WTC11 (cell line): Measurements from ENCODE around the gene RAD21L1.

Experiments
- ATF2 ChIP-seq: sonication (generic); formaldehyde crosslinking; IDR thresholded peaks from 2 replicates; pipeline ENCODE4 v1.8.1; 2022; ENCODE audit warnings: low read depth, missing genetic modification reagents, borderline replicate concordance
- CTCF ChIP-seq: fragments of 200-600 bp; IDR thresholded peaks from 2 replicates; pipeline ENCODE4 v1.8.0; 2022; ENCODE audit warnings: antibody characterized with exemption
- ELF4 ChIP-seq: sonication (generic); formaldehyde crosslinking; IDR thresholded peaks from 2 replicates; pipeline ENCODE4 v1.8.1; 2022; ENCODE audit warnings: low read depth, mild to moderate bottlenecking, moderate library complexity, missing genetic modification reagents

GRCh38 chr20:1287787-1288569, 62.1 kb downstream of the RAD21L1 start:
- no peak for TF ChIP-seq ELF4 (CRISPR knock-in tag)
- no peak for TF ChIP-seq CTCF
- TF ChIP-seq ATF2, result no peak
